Endodermal cell (in vitro differentiated cells): Measurements from ENCODE around the gene RPE65. TPM values are rescaled to one million over a fixed set of nuclear protein-coding genes. Genes with fewer than 3 reads are reported as not detected.

Source experiments
- DNase-seq: peaks from one replicate; pipeline ENCODE4 v3.0.0-alpha.2; 2017
- H3K27ac ChIP-seq: 2 replicates; pipeline ENCODE4 v1.5.1; 2013; ENCODE audit warnings: mild to moderate bottlenecking, low read depth, low read length, moderate library complexity
- H3K27me3 ChIP-seq: 2 replicates; pipeline ENCODE4 v1.6.1; 2013; ENCODE audit warnings: mild to moderate bottlenecking, low read length, moderate library complexity; ENCODE audit not compliant: insufficient read depth, control insufficient read depth, poor library complexity, severe bottlenecking
- H3K36me3 ChIP-seq: 2 replicates; pipeline ENCODE4 v1.7.0; 2013; ENCODE audit warnings: mild to moderate bottlenecking, low read length, moderate library complexity; ENCODE audit not compliant: control insufficient read depth, insufficient read depth
- H3K4me1 ChIP-seq: one replicate; pipeline ENCODE4 v1.7.0; 2013; ENCODE audit warnings: low read length; ENCODE audit not compliant: control insufficient read depth, insufficient read depth
- H3K4me3 ChIP-seq: 2 replicates; pipeline ENCODE4 v1.5.1; 2013; ENCODE audit warnings: mild to moderate bottlenecking, low read length, moderate library complexity
- H3K9ac ChIP-seq: 2 replicates; pipeline ENCODE4 v1.6.1; 2013; ENCODE audit warnings: mild to moderate bottlenecking, low read length, moderate library complexity; ENCODE audit not compliant: poor library complexity, severe bottlenecking; ENCODE audit errors: extremely low read depth
- H3K9me3 ChIP-seq: 2 replicates; pipeline ENCODE4 v1.6.1; 2013; ENCODE audit warnings: mild to moderate bottlenecking, low read length, moderate library complexity; ENCODE audit not compliant: control insufficient read depth
- H3K27ac Mint-ChIP-seq: 2 replicates; pipeline ENCODE4 v1.8.0; 2020; ENCODE audit warnings: mixed read lengths
- H3K27me3 Mint-ChIP-seq: 2 replicates; pipeline ENCODE4 v1.8.0; 2021; ENCODE audit warnings: mild to moderate bottlenecking, mixed read lengths; ENCODE audit not compliant: insufficient read depth
- H3K36me3 Mint-ChIP-seq: 2 replicates; pipeline ENCODE4 v1.8.0; 2020; ENCODE audit warnings: low read depth, mixed read lengths
- H3K4me1 Mint-ChIP-seq: 2 replicates; pipeline ENCODE4 v1.8.0; 2020; ENCODE audit warnings: mixed read lengths
- H3K4me3 Mint-ChIP-seq: 2 replicates; pipeline ENCODE4 v1.8.0; 2020; ENCODE audit warnings: mild to moderate bottlenecking, moderate library complexity, mixed read lengths
- H3K9me3 Mint-ChIP-seq: 2 replicates; pipeline ENCODE4 v1.8.0; 2020; ENCODE audit warnings: mild to moderate bottlenecking, mixed read lengths
- WGBS, 2 experiments: methylation state at CpG; one replicate each; pipeline versions ENCODE4 v1.1.5 to v1.1.7; 2013; ENCODE audit warnings: missing lambda C conversion rate in 2 of 2, mixed read lengths in 1 of 2; ENCODE audit not compliant: insufficient coverage in 1 of 2, insufficient read length in 1 of 2; 5-methylcytosine and 5-hydroxymethylcytosine counted together
- total RNA-seq, 2 donors: library from RNA; stranded (reverse); fragmentation: NEBNext Ultra II Directional in 1 of 2; extraction: Animal tissue kit (Norgen Biotek cat#: 25700) in 1 of 2; gene quantifications; 2 replicates in 1 of 2; 3 replicates in 1 of 2; pipeline ENCODE4 v1.2.1, GENCODE V29; 2021
- TF ChIP-seq, protein P1 (sequence below): fragments of 200-600 bp; sonication (generic); conservative IDR thresholded peaks from 2 replicates; pipeline ENCODE4 v1.5.0; 2021; ENCODE audit warnings: antibody characterized with exemption, mild to moderate bottlenecking

RPE65 gene
- total RNA-seq, 2 donors from 2014 or later, result not detected

DNA sequence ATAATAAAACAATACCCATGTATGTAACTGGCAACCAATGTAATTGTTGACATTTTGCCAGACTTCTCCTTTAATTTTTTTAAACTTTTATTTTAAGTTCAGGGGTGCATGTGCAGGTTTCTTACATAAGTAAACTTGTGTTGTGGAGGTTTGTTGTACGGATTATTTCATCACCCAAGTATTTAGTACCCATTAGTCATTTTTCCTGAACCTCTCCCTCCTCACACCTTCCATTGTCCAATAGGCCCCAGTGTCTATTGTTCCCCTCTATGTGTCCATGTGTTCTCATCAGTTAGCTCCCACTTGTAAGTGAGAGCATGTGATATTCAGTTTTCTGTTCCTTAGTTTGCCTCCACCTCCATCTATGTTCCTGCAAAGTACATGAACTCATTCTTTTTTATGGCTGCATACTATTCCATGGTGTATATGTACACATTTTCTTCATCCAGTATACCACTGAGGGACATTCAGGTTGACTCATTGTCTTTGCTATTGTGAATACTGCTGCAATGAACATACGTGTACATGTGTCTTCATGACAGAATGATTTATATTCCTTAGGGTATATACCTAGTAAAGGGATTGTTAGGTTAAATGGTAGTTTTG lies 40.4 kb upstream of the RPE65 start:
- H3K36me3 ChIP-seq, result peaks cover 60% of the 10 kb centered on the region
- WGBS, 2 experiments, result 95% methylated on average over 2 of the region's 2 CpGs; no CpG with 5 or more reads in 1 of the 2 experiments

DNA sequence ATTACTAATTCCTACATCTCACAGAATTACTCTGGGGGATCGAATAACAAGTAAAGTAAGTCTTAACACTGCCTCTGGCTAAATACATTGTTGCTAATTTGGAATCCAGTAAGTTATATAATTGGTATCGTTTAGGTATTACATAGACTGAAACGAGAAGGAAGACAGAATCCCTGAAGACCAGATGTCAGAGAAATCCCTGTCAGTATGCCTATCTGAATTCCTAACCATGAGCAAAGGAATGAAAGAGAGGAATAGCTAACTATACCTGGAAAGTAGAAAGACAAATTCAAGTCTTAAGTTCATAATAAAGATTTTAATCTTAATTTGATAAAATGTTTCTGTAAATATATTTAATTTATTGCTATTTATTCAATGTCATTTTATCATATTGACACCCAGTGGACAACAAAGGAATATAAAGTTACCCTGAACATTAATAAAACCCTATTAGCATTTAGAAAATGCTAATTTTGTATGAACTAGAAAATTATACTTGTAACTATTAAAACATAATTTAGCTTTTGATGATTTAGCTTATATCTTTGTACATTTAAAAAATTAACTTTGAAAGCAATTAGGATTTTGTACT lies 35.8 kb upstream of the RPE65 start:
- H3K4me3 ChIP-seq, result no peak overlapping the region
- TF ChIP-seq, protein P1, sequence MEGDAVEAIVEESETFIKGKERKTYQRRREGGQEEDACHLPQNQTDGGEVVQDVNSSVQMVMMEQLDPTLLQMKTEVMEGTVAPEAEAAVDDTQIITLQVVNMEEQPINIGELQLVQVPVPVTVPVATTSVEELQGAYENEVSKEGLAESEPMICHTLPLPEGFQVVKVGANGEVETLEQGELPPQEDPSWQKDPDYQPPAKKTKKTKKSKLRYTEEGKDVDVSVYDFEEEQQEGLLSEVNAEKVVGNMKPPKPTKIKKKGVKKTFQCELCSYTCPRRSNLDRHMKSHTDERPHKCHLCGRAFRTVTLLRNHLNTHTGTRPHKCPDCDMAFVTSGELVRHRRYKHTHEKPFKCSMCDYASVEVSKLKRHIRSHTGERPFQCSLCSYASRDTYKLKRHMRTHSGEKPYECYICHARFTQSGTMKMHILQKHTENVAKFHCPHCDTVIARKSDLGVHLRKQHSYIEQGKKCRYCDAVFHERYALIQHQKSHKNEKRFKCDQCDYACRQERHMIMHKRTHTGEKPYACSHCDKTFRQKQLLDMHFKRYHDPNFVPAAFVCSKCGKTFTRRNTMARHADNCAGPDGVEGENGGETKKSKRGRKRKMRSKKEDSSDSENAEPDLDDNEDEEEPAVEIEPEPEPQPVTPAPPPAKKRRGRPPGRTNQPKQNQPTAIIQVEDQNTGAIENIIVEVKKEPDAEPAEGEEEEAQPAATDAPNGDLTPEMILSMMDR, result no peak
- DNase-seq, result no peak
- H3K27ac ChIP-seq, result no peak overlapping the region
- no peaks in the 10 kb centered on the region for H3K4me1 ChIP-seq
- H3K27me3 ChIP-seq, result no peaks in the 10 kb centered on the region
- Mint-ChIP-seq H3K27ac (no peak overlapping the region), H3K36me3 (peaks cover 51% of the 10 kb centered on the region), H3K27me3 (no peaks in the 10 kb centered on the region), H3K4me3 (no peak overlapping the region), H3K4me1 (no peaks in the 10 kb centered on the region), H3K9me3 (no peaks in the 10 kb centered on the region)
- peaks cover 81% of the 10 kb centered on the region for H3K36me3 ChIP-seq
- 89 to 90% methylated on average over 2 to 3 of the region's 3 CpGs for WGBS, 2 experiments
- peaks cover 6% of the 10 kb centered on the region for H3K9me3 ChIP-seq
- H3K9ac ChIP-seq, result no peak overlapping the region

More for the DNA sequence above, 40.4 kb upstream of the RPE65 start:
- H3K9me3 ChIP-seq, result peaks cover 8% of the 10 kb centered on the region
- Mint-ChIP-seq H3K27ac (no peak overlapping the region), H3K9me3 (no peaks in the 10 kb centered on the region), H3K36me3 (peaks cover 46% of the 10 kb centered on the region), H3K27me3 (no peaks in the 10 kb centered on the region), H3K4me3 (no peak overlapping the region), H3K4me1 (no peaks in the 10 kb centered on the region)
- DNase-seq, result no peak
- no peaks in the 10 kb centered on the region for H3K4me1 ChIP-seq
- H3K9ac ChIP-seq, result no peak overlapping the region
- TF ChIP-seq, protein P1, result no peak
- H3K27me3 ChIP-seq, result no peaks in the 10 kb centered on the region
- H3K27ac ChIP-seq, result no peak overlapping the region
- no peak overlapping the region for H3K4me3 ChIP-seq

DNA sequence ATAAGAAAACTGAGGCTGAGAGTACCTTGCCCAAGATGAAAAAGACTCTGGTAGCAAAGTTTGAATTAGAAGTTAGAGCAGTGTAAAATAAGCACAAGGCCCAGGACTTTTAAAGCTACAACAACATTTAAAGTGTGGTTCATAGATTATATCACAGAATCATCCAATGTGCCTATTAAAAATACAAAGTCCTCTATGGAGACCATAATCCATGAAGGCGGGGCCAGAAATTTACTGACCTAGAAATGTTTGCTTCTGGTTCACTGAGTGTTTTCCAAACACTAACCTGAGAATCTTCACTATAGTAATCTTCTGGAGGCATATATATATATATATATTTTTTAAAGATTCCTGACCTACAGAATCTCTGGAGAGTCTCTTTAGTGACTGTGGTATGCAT lies 34.9 kb upstream of the RPE65 start:
- Mint-ChIP-seq H3K9me3 (no peaks in the 10 kb centered on the region), H3K36me3 (peaks cover 48% of the 10 kb centered on the region), H3K27ac (no peak overlapping the region), H3K4me3 (no peak overlapping the region), H3K4me1 (no peaks in the 10 kb centered on the region), H3K27me3 (no peaks in the 10 kb centered on the region)
- Histone ChIP-seq H3K9ac (no peak overlapping the region), H3K36me3 (peaks cover 83% of the 10 kb centered on the region), H3K27ac (no peak overlapping the region), H3K9me3 (no peaks in the 10 kb centered on the region), H3K27me3 (no peaks in the 10 kb centered on the region), H3K4me3 (no peak overlapping the region), H3K4me1 (no peaks in the 10 kb centered on the region)
- TF ChIP-seq, protein P1, result no peak
- 94 to 100% methylated on average over 1 of the region's 1 CpG for WGBS, 2 experiments
- DNase-seq, result no peak
